NCI-H510A (cell line): Measurements from ENCODE around the gene ECPAS.
"Not testable (repeated sequence)": the region's sequence is repeated elsewhere in the genome, so short reads cannot be mapped to it uniquely, and the experiment has no call there.

Source experiments
- DNase-seq: peaks from one replicate; lab custom pipeline; 2025; lab: John Stamatoyannopoulos, UW

The ECPAS gene

DNA sequence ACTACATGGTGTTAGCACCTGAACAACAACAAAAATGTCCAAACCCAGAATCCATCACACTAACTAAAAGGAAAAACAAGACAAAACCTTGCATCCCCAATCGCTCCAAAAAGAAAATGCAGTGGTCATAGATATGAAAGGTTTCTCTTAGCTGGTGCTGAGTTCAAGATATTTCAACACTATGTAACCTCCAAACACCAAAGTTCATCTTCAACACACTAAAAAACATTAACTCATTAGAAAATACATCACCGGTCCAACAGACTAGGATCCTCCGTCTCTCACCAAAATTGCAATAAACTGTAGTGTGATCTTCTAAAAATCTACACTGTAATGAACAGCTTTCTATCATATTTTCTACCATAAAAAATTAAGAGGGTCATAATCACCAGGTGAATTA lies 60.8 kb downstream of the ECPAS start:
- DNase-seq: no peak

DNA sequence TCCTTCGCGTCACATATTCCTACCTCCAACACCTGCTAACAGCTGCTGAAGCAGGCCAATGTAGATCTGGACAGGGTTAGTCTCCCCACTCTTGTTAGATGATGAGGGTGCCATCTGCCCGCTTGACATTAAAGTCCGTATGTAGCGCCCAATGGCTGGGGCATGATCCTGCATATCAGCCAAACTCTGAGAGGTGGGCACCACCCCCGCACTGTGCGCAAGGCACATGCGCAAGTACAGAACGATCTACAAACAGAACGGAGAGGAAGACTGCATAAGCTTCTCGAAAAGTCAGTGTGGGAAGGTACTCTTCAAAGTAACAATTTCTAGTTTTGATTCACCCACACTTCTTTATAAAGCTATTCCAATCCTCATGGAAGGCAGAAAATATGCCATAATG lies 69.8 kb downstream of the ECPAS start:
- no peak for DNase-seq

DNA sequence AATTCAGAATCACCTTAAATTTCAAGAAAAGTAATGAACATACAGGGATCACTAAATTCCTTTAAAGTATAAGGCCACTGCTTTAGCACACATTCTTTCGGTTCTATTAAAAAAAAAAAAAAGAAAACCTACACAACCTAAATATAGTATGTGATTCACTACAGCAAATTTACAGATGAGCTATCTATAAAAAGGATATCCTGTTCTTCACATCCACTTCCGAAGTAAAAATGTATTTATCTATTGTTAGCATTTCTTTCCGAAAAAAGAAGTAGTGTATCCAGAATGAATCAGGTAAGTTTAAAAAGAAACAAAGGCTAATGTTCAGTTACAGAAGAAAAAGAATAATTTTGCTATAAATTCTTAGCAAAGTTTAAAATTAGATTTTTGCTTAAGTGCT lies 70.2 kb downstream of the ECPAS start:
- no peak for DNase-seq

DNA sequence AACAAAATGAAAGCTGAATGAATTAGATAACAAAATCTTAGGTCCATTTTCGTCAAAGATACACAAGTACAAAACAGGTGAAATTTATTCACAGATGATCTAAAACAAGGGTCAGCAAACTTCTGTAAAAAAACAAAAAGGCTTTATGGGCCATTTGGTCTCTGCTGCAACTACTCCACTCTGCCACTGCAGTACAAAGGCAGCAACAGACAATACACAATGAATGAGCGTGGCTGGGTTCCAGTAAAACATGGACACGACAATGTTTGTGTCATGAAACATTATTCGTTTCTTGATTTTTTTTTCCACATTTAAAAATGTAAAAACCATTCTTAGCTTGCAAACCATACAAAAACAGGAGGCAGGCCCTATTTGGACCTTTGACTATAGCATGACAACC lies 71.9 kb downstream of the ECPAS start:
- DNase-seq: no peak

DNA sequence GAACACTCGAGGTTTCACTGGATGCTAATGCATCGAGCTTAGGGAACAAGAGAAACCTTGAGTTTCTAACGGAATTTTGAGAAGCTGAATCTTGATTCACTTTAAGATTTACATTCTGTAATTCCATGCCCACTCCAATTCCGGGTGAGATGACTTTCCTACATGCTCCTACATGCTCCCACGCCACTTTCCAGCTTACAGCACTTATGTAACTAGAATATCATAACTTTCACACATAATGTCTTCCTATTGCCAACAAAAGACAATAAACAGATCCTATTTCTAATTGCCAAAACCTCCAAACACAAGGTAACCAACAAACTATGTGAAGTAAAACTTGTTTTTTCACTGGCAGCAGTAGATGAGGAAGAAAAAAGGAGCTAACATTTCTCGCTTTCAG lies 72.9 kb downstream of the ECPAS start:
- DNase-seq: no peak

DNA sequence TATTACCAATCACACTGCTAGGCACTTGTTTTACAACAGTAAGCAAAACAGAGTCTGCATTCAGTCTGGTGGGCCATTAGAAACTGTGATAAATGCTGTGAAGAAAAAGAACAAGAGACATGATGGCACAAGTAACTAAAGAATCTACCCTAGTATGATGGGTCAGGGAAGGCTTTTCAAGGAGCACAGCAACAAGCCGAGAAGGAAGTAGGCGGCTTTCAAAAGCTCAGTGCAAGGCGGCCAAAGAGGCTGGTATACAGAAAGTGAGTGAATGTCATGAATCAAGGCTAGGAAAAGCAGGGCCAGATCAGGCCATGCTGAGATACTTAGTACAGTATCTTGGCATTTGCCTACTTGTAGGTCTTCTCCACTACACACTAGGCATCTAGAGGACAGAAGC lies 76.4 kb downstream of the ECPAS start:
- DNase-seq: no peak

DNA sequence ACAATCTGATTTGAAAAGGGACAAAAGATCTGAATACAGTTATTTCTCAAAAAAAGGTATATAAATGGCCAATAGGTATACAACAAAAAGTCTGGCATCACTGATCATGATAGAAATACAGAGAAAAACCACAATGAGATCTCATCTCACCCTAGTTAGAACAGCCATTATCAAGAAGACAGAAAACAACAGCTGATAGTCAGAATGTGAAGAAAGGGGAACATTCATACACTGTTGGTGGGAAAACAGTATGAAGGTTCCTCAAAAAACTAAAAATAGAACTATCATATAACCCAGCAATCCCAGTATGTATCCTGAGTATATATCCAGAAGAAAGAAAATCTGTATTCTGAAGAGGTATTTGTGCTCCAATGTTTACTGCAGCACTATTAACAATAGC lies 78.5 kb downstream of the ECPAS start:
- no peak for DNase-seq

DNA sequence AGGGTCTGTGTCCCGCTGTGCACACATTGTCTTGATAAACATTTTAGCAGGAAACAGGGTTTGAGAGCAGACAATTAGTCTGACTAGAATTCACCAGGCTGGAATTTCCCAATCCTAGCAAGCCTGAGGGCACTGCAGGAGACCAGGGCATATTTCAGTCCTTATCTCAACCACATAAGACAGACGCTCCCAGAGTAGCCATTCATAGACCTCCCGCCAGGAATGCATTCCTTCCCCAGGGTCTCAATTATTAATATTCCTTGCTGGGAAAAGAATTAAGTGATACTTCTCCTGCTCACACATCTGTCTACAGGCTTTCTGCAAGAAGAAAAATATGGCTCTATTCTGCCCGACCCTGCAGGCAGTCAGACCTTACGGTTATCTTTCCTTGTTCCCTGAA lies 82.7 kb downstream of the ECPAS start:
- DNase-seq: not testable (repeated sequence)

DNA sequence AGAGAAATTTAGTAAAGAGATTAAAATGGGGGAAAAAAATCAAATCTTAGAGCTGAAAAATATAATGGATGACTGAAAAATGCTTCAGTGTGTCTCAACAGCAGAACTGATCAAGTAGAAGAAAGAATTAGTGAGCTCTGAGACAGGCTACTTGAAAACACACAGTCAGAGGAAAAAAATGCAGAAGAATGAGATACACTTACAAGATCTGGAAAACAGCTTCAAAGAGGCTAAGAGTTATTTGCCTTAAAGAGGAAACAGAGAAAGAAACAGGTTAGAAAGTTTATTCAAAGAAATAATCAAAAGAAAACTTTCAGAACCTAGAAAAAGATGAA lies 83.7 kb downstream of the ECPAS start:
- DNase-seq: no peak

DNA sequence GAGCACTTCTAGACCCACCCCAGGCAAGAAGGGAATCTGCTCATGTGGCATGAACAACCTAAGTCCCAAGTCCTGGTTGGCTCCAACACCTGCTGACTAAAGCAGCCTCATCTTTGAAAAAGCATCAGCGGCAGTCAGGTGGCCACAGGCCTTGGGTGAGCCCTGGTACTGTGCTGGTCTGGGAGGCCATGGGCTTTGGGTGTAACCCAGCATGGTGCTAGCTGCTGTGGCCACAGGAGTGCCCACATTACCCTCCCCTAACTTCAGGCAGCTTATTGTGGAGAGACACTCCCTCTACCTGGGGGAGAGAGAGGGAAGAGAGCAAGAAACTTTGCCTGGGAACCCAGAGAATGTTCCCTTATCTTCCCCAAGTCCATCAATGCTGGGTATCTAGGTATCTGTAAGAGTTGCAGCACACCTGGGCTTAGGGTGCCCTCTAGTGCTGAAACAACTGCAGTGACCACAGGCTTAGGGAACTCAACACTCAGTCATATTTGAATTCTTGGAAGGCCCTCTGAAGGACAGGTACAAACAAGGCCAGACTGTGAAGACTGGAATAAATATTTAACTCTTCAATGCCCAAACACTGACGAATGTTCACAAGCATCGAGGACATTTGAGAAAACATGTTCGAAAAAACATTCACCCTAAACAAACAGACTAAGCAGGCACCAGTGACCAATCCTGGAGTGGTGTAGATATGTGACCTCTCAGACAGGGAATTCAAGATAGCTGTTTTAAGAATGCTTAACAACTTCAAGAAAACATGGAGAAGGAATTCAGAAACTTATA lies 84.2 kb downstream of the ECPAS start:
- DNase-seq: peak; percentile 1

DNA sequence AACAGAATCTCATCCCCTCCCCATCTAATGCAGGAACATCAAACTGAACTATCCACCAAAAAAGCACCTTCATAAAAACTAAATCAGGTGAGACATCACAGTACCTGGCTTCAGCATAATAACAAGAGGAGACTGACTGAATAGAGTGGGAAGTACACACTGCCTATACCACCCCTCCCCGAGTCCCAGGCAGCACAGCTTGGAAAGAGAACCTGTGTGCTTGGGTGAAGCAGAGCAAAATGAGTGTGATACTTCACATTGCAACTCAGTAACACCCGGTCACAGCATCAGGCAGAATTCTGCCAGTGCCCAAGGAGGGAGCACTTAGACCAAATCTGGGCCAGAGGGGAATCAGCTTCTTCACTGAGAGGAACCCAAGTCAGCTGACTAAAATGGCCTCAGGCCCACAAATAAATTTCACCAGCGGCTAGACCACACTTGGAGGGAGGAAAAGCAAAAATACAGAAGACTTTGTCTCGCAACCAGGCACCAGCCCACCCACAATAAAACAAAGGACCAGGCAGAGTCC lies 84.9 kb downstream of the ECPAS start:
- DNase-seq: no peak

DNA sequence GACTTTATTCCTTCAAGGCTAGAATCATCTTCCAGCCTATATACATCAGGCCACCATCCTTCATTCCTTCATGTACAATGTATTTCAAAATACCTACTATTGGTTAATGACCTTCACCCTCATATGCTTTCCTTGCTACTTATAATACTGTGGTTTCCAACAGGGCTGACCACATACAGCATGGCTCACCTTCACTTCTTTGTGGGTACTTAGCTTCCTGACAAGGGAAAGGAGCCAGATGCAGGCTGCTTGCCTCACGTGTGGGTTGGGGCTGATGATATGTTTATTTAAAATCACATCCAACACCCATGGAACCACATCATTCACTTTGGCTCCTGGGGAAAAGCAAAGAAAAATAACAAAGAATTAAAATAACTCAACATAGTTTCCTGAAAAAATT lies 90.2 kb downstream of the ECPAS start:
- no peak for DNase-seq

DNA sequence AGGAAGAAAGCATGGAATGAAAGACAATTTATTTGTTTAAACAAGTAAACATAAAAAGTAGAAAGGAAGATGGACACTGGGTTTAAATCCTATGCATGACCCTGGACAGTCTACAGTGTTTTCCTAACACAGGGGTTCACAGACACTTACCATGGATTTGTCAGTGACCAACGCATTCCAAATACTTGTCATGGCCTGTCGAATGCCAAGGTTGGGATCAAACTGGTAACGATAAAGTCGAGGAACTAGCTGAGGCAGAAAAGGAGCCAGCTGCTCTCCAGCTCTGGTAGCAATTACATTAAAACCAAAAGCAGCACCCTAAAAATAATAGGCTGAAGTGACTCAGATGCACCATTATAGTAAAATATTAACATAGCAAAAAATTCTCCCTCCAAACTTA lies 94.8 kb downstream of the ECPAS start:
- no peak for DNase-seq

DNA sequence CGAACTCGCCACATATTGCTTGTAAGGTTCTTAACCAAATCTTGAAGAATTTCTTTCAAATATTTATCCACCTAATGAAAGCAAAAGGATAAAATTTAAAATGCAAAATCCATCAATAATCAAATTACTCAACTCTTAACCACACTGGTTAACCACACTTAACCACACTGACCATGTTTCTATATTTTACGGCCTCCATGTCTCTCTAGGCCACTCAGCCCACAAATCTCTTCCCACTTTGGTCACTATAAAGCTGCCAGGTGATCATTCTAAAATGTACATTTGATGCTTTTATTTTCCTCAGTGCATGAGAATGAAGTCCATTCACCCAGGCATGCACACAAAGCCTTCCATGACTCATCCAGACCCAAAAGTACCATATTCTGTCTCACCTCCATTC lies 97.8 kb downstream of the ECPAS start:
- no peak for DNase-seq

DNA sequence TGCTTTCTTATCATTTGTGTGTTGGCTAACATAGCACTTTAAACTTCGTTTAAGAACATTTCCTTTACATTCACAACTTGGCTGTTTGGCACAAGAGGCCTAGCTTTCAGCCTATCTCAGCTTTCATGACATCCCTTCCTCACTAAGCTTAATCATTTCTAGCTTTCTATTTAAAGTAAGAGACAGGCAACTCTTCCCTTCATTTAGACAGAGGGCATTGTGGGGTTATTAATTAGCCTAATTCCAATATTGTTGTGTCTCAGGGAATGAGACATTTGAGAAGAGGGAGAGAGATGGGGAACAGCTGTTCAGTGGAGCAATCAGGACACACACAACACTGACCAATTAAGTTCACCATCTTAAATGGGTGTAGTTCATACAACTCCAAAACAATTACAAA lies 103.2 kb downstream of the ECPAS start:
- DNase-seq: no peak

DNA sequence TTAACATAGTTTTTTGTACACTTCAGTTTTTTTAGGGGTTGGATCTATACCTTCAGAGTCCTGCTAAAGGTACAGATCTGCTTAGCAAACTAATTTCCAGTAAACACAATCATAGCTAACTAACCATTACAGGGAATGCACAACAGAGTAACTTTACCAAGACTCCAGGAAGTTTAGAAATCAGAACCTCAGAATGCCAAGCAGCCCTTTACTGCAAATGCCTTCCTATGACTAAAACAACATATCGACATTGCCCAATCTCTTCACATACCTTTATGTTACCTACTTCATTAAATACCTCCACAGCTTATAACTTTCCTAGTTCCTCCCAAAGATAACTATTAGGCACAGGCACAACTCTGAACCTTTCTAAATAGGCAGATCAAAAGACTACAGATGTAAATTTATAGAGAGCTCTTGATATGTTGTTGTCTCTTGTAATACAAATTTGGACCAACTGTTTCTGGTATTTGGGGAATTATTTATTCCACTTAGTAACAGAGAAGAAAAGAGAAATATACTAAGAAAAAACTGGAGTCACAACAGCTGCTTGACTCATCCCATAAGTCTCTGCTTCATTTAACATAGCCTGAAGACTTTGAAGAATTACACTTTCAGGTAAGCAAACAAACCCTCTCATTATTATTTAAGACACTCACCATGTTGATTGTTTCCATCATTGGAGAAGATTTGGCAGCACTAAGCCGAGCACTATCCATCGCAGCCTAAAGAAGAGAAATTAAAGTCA lies 108.2 kb downstream of the ECPAS start:
- DNase-seq: no peak

DNA sequence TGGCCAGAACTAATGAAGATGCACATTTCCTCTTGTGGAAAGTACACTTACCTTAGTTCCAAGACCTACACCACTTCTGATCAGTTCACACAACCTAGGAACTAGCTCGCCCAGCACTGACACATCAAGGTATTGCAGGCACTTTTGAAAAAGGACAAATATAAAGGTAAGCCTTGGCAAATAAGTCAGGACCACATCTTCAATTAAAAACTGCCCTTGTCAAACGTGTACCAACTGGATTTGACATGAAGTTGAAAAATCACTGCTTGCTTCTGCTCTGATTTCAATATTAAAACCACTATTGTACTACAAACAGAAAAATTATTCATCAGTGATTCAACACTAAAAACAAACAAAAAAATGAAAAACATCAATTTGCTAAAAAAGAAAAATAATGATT lies 109.1 kb downstream of the ECPAS start:
- no peak for DNase-seq

DNA sequence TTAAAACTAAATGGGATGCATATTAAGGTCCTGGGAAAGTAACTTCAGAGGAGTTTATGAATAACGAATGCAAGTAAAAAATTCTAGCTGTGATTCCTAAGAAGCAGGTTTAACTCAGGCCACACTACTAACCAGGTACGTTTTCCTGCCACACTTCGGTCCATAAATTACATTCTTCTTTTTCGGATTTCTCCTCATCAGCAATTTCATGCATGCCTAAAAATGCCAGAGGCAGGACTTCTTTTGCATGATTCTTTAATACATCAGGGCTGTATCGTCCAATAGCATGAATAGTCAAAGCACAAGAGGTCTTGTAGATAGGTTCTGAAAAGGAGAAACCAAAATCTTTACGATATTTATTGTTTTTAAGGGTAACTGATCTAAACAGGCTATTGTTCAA lies 111.9 kb downstream of the ECPAS start:
- no peak for DNase-seq

DNA sequence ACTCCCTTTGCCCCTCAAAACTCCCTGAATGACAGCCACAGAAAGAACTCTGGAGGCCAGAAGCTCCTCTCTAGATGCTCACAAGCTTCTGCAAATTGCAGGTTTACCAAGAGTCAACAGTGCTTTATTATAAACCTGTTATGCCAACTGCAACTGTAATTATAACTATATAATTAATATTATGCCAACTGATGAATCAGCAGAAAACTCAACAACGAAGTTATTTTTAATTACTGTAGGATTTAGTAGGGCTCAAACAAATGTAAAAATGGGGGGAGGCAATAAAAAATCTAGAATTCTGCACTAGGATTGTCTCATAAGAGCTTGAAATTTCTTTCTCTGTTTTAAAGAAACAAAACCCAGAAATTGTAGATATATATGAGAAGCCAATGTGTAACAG lies 117.2 kb downstream of the ECPAS start:
- no peak for DNase-seq

DNA sequence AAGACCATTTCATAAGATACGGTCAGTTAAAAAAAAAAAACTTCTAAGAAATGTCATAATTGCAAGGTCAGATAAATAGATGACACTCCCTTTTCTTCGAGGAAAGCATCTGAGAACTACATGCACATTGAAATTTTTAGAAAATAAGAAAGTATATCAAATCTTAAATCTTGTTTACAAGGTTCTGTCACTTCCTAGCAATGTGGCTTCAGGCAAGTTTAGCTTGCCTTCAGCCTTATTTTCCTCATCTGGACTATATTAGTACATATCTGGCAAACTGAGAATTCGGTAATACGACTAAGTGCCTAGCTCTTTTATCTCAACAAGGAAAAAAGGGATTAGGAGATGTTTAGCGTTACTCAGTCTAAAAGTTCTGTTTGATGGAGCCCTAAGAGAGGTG lies 121.7 kb downstream of the ECPAS start:
- DNase-seq: no peak

DNA sequence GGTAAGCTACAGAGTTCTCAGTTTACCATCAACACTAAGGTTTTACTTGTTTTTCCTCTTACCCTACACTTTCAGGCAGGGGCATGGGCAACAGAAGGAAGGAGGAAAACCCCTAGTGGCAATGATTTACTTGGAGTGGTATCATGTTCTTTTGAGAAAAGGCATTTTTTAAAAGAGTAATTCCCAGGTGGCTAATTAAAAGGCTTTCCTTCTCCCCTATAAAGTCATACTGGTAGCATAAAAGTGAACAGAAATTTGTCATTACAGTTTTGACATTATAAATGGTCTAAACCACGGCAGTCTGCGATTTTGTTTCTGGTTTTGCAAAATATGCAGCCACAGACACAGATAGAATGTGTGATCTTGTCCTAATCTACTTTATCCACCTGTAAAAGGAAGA lies 123.3 kb downstream of the ECPAS start:
- DNase-seq: no peak

DNA sequence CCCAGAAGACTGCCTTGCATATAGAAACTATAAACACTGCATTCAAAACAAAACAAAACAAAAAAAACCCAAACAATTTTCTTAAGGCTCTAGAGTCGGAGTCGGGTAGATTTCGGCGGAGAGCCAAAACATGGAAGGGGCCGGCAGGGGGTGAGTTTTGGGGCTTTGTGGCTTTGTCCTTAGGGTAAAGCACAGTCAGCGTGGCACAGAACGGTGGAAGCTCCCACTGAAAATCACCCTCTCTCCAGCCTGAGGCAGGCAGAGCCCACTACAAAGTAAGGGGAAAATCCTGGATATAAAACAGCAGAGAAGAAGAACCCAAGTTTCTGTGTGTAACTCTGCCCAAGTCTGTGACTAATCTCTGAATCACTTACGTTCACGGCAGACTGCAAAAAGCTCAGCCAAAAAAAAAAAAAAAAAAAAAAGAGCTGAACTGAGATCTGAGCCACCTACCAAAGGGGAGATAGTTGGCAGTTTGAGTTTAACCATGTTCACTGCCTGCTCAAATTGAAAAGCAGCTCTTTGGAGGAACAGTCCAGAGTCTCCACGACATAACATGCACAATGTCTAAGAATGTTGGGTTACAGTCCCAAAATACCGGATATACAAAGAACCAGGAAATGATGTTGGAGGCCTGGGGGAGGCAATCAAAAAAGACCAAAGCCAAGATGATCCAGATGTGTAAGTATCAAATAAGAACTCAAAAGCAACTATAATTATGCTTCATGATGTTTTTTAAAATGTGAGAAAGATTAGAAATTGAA lies 127.5 kb downstream of the ECPAS start:
- DNase-seq: no peak

DNA sequence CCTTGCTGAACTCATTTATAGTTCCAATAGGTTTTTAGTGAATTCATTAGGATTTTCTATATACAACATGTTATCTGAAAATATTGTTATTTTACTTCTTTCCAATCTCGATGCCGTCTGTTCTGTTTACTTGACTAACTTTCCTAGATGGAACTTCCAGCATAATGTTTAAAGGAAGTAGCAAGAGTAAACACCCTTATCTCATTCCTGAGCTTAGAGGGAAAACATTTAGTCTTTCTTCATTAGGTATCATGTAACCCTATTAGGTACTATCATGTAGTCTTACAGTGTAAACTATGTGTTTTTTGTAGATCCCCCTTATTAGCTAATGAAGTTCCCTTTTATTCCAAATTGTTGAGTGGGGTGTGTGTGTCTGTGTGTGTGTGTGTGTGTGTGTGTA lies 131.6 kb downstream of the ECPAS start:
- no peak for DNase-seq
